Glomerular endothelial cell (primary cell): ENCODE data around the gene GMDS. TPM values are rescaled to one million over a fixed set of nuclear protein-coding genes. Genes with fewer than 3 reads are reported as not detected.

Experiments used
- DNase-seq: peaks from one replicate; pipeline ENCODE4 v3.0.0-alpha.2; 2011; ENCODE audit warnings: low read depth, low spot score; ENCODE audit errors: extremely low read depth
- total RNA-seq: library from RNA; depleted of rRNA; stranded (reverse); fragments of >200 nt; gene quantifications from 2 replicates; pipeline ENCODE4 v1.2.3, GENCODE V29; 2015

Gene GMDS
- total RNA-seq, 1 donor from 2014 or later: 26.3 TPM

- no peak for DNase-seq
Measured at GRCh38 chr6:1602049-1602713, 643.2 kb downstream of the GMDS start.

GRCh38 chr6:1601158-1602048 lies 644.0 kb downstream of the GMDS start:
- no peak for DNase-seq

DNA sequence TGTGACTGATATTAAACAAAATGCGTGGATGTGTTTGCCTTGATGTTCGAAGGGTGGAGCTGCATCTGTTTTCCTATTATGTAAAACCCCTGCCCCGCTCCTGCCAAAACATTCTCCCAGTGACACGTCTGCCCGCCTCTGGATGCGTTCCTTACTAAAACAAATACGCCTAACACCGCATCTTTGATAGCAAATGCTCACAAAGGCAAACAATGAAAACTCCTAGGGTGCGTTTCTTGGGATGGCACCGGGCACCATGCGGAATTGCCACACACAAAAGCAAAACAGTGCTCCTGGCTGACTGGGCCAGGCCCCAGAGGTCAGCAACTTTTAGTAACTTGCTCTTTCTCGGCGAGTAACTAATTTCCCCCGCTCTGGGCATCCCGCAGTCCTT lies 644.6 kb downstream of the GMDS start:
- no peak for DNase-seq

DNA sequence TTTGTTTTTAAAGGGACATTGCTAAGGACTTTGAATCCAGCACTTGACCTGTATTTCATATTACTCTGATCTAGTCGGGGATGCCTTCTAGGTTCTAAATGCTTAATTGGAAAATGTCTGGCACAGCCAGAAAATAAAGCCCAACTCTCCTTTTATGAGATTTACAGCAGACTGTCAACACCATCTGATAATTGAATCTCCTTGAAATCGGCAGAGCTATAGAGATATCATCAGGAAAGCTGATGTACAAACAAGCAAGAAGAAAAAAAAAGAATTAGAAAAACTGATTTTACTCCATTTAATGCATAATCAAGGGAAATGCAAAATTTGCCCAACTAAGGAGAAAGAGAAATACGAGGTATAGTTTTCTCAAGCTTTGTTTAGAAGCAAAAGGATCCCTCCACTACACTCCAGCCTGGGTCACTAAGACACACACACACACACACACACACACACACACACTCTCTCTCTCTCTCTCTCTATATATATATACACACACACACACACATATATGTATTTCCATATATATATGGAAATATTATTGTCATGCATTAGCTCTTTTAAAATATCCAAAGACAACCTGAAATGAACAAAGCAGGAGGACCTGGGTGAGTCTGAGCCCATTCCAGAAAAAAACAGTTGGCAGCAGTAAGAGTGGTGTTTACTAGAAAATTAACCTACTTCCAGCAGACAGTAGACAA lies 645.2 kb downstream of the GMDS start:
- DNase-seq: no peak

- no peak for DNase-seq
Measured at GRCh38 chr6:1599469-1599868, 645.9 kb downstream of the GMDS start.

- no peak for DNase-seq
Measured at GRCh38 chr6:1598886-1599285, 646.5 kb downstream of the GMDS start.

GRCh38 chr6:1598433-1598832 lies 647.0 kb downstream of the GMDS start:
- no peak for DNase-seq

DNA sequence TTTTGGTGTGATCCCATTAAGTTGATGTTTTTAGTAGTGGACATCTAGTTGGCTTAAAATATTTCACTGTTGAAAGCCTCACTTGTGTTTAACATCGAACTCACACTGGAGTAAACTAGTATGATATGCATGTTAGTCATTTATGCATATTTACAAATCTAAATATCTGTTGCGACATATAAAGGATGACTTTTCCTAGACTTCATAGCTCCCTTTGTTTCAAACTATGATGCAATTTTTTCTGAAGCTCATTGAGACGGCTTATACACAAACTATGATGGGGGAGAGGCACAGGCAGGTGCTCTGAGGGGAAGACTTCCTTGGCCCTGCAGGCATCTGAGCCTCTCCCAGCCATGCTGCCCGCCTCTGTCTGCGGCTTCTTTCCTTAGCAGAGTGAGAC lies 647.5 kb downstream of the GMDS start:
- no peak for DNase-seq

- DNase-seq: no peak
Measured at GRCh38 chr6:1597121-1597744, 648.2 kb downstream of the GMDS start.

DNA sequence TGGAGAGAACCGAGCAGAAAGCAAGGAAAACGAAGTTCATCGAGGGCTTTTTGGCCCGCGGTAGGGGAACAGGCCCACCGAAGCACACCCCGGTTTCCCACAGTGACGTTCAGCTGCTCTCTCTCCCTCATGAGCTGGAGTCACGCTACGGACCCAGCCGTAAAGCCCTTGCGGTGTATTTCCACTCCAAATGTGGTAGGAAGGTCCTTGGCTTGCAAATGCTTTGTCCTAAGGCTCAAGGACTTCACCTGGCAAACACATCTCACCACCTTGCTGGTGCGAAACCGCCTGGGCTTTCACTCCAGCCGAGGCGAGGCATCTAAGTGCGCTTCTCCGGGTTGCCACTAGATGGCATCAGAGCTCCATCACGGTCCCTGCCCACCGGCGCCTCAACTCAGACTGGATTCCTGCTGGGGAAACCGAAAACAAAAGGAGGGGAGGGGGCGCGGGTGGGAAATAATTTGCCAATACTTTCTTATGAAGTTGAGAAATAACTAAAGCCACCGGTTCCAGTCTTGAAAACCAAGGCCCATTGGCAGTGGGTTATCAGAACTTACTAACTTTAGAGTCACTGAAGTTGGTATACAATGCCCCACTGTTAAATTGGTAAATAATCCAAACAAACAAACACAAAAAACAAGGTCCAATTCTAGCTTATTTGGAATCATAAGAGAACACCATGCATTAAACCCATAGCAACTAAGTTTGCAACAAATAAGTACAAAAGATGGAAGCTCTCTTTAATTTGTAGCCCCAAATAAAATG lies 649.1 kb downstream of the GMDS start:
- no peak for DNase-seq

DNA sequence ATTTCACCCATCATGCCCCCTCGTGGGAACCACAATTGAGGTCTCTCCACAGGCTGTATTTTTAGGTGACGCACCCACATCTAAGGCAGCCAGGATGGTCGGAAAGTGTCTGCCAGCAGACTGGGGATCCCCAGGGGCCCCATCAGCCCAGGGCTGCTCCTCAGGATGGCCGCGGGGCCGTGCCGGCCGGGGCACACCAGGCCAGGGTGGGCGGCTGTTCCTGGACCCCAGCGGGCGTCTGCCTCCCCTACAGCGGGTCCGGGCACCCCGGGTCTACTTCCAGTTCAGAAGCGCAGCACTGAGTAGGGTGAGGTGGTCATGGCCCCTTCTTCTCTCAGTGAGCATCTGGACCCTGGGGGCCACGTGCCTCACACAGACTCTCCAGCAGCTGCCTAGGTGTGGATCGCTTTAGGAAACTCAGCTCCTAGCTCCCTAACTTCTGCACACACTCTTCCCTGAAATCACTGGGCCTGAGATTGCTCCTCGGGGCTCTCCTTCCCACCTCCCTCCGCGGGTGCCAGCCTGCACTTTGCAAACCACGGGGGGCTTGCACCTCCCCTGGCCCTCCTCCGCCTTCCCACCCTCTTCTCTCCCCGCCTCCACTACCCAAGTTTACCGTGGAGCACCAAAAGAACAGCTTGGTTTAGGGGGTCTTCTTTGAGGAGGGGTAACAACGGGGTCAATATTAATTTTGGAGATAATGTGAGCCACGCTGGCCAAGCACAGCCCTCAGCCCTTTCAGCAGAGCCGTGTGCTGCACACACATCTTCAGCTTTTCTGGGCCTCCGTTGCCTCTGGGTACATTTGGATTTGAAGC lies 649.9 kb downstream of the GMDS start:
- no peak for DNase-seq

DNA sequence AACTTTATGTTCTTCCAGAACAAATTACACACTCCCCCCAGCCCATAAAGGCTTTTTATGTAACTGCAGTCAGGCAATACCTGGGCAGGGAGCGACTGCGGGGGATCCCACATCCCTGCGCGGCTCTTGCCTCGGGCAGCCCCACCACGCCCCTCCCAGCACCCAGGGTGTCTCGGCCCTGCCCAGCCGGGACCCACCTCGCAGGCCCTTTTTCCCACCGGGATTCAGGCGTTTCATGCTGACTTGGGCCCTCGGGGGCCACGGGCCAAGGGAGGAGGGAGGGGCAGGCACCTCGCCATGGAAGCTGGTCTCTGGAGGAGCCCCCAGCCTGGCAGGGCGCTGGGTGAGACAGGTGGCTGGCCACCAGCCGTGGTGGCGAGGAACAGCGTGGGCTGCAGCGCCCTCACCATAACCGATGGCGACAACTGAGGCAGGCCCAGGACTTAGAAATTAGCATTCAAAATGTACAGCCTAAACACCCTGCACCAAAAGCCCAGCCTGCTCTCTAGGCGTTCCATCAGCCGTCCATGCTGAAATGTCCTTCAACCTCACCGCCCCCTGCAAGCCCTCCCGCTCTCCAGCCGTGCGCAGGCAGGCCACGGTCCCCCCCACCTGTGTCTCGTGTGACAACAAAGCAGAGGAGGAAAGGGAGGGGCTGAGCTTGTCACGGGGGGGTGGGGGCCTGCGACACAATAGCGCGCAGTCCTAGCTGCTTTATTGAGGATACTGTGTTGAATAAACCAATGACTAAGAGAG lies 650.8 kb downstream of the GMDS start:
- no peak for DNase-seq

DNA sequence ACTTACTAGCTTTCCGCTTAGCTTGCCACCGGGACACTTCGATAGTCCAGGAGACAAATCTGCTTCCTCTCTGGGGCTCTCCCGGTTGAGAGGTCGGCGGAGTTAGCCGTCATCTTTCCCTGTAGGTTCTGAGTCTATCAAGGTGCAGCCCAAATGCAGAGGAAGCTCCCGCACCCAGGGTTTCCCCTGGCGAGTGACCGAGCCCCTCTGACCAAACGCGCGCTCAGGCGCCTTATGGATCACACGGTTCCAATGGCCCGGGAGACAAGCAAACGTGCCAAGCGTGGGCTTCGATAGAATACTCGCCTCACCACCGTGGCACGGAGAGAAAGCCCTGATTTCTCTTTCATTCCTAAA lies 651.5 kb downstream of the GMDS start:
- no peak for DNase-seq

DNA sequence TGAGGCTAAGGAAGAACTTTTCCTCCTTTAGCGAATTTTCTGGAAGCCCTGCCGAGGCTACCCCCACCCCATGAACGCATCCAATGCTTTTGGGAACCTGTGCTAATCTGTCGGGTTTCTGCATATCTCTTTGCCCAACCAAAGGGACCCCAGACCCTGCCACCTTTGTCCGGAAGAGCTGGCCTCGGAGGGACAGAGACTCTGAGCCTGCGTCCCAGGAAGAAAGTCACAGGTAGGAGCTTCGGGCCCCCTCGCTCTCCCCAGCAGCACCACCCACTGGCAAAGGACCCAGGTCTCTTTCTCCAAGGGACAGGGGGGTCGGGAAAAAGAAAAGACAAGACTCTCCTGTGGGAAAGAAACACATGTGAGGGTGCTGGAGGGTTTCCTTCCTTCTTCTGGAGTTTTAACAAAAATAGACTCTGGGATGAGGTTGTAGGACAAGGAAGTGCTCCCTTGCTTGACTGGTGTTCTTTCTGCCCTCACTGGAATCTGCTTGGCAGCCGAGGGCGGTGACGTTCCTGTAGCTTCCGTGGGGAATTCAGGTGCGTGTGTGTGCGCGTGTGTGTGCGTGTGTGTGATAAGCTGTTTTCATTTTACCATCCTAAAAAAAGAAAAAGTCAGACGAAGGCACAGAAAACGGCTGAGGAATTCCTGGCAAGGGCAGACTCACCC lies 652.0 kb downstream of the GMDS start:
- no peak for DNase-seq

- no peak for DNase-seq
Measured at GRCh38 chr6:1592852-1593251, 652.6 kb downstream of the GMDS start.

- DNase-seq: no peak
Measured at GRCh38 chr6:1591926-1592325, 653.5 kb downstream of the GMDS start.

GRCh38 chr6:1591243-1591642 lies 654.2 kb downstream of the GMDS start:
- DNase-seq: no peak

- no peak for DNase-seq
Measured at GRCh38 chr6:1590580-1590979, 654.8 kb downstream of the GMDS start.
